Myocyte (in vitro differentiated cells): ENCODE measurements around the gene SLX9. TPM values are rescaled to one million over a fixed set of nuclear protein-coding genes. Genes with fewer than 3 reads are reported as not detected.
"Not testable (repeated sequence)": the region's sequence is repeated elsewhere in the genome, so short reads cannot be mapped to it uniquely, and the experiment has no call there.

Experiments used
- DNase-seq: peaks from one replicate; pipeline ENCODE4 v3.0.0-alpha.2; 2012; ENCODE audit warnings: low read depth
- total RNA-seq: library from RNA; depleted of rRNA; stranded (reverse); fragments of >200 nt; gene quantifications from 2 replicates; pipeline ENCODE4 v1.2.3, GENCODE V29; 2014

SLX9 gene
- total RNA-seq, 1 donor from 2014 or later, result 13.6 TPM

- no peak for DNase-seq
Measured at GRCh38 chr21:45015469-45015860, 75.6 kb downstream of the SLX9 start.

- no peak for DNase-seq
Measured at GRCh38 chr21:45016031-45016405, 76.2 kb downstream of the SLX9 start.

- DNase-seq, result no peak
Measured at GRCh38 chr21:45016406-45017038, 76.7 kb downstream of the SLX9 start.

GRCh38 chr21:45017039-45017960 is 77.5 kb downstream of the SLX9 start:
- no peak for DNase-seq

GRCh38 chr21:45018131-45019075 is 78.6 kb downstream of the SLX9 start:
- no peak for DNase-seq

GRCh38 chr21:45019076-45019886 is 79.5 kb downstream of the SLX9 start:
- DNase-seq, result no peak

- no peak for DNase-seq
Measured at GRCh38 chr21:45019887-45020537, 80.2 kb downstream of the SLX9 start.

GRCh38 chr21:45020629-45021427 is 81.0 kb downstream of the SLX9 start:
- no peak for DNase-seq

- no peak for DNase-seq
Measured at GRCh38 chr21:45021428-45022347, 81.9 kb downstream of the SLX9 start.

- DNase-seq, result no peak
Measured at GRCh38 chr21:45022348-45022675, 82.5 kb downstream of the SLX9 start.

GRCh38 chr21:45022736-45023135 is 82.9 kb downstream of the SLX9 start:
- no peak for DNase-seq

GRCh38 chr21:45024516-45024915 is 84.7 kb downstream of the SLX9 start:
- not testable (repeated sequence) for DNase-seq

- DNase-seq, result no peak
Measured at GRCh38 chr21:45026066-45026745, 86.4 kb downstream of the SLX9 start.
